Loucy (cell line): ENCODE results near the gene TAP2.

ENCODE experiments used
- EZH2phosphoT487 ChIP-seq: fragments of 200-600 bp; IDR thresholded peaks from 2 replicates; pipeline ENCODE4 v1.6.1; 2018; ENCODE audit warnings: antibody characterized with exemption, mild to moderate bottlenecking, moderate library complexity, borderline replicate concordance
- TF ChIP-seq, protein P1 (sequence below): fragments of 200-600 bp; sonication (generic); conservative IDR thresholded peaks from 2 replicates; pipeline ENCODE4 v1.5.1; 2014; ENCODE audit warnings: mild to moderate bottlenecking, antibody characterized with exemption, low read length

DNA sequence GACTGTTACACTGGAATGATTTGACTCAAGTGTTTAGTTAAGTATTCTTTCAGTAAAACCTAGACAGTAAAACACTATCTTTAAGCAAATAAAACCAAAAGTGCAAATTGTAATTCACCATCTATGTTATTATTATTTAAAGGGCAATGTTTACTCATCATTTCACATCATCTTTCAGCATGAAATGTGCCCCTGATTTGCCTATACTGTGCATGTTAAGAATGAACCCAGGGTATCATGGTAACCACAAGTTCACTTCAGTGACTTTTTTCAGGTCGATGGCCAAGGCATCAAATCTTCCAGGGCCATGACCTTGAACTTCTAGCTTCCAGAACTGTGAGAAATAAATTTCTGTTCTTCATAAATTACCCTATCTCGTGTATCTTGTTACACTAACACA is 19.7 kb downstream of the TAP2 start:
- TF ChIP-seq, protein P1, sequence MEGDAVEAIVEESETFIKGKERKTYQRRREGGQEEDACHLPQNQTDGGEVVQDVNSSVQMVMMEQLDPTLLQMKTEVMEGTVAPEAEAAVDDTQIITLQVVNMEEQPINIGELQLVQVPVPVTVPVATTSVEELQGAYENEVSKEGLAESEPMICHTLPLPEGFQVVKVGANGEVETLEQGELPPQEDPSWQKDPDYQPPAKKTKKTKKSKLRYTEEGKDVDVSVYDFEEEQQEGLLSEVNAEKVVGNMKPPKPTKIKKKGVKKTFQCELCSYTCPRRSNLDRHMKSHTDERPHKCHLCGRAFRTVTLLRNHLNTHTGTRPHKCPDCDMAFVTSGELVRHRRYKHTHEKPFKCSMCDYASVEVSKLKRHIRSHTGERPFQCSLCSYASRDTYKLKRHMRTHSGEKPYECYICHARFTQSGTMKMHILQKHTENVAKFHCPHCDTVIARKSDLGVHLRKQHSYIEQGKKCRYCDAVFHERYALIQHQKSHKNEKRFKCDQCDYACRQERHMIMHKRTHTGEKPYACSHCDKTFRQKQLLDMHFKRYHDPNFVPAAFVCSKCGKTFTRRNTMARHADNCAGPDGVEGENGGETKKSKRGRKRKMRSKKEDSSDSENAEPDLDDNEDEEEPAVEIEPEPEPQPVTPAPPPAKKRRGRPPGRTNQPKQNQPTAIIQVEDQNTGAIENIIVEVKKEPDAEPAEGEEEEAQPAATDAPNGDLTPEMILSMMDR = no peak
- no peak for TF ChIP-seq EZH2phosphoT487
